Ovary (tissue), 9 donors: ENCODE results near the gene COBL. TPM values are rescaled to one million over a fixed set of nuclear protein-coding genes. Genes with fewer than 3 reads are reported as not detected.

Experiments
- DNase-seq, 5 donors: peaks; one replicate each; pipeline ENCODE4 v3.0.0-alpha.2; 2019 to 2020
- H3K27ac ChIP-seq, 2 donors: fragments of 200-600 bp; one replicate each; pipeline versions ENCODE4 v1.5.1 to v1.8.0; 2019 to 2022
- H3K27me3 ChIP-seq: fragments of 200-600 bp; one replicate; pipeline ENCODE4 v1.8.0; 2022
- H3K36me3 ChIP-seq: fragments of 200-600 bp; sonication (generic); one replicate; pipeline ENCODE4 v1.5.1; 2019
- H3K4me1 ChIP-seq: one replicate; pipeline ENCODE4 v1.8.1; 2013; ENCODE audit warnings: mild to moderate bottlenecking, moderate library complexity; ENCODE audit not compliant: insufficient read depth
- H3K4me3 ChIP-seq: fragments of 200-600 bp; sonication (generic); one replicate; pipeline ENCODE4 v1.5.1; 2017
- H3K9me3 ChIP-seq, 2 donors: fragments of 200-600 bp in 1 of 2; sonication (generic) in 1 of 2; one replicate each; pipeline versions ENCODE4 v1.5.1 to v1.8.1; 2013 to 2019; ENCODE audit warnings: mild to moderate bottlenecking in 1 of 2, moderate library complexity in 1 of 2
- EP300 ChIP-seq: sonication (generic); formaldehyde crosslinking; IDR thresholded peaks from one replicate; pipeline ENCODE4 v1.6.1; 2017; ENCODE audit warnings: antibody characterized with exemption
- POLR2A ChIP-seq: fragments of 450-650 bp; IDR thresholded peaks from one replicate; pipeline ENCODE4 v1.6.1; 2017; ENCODE audit warnings: antibody characterized with exemption, mild to moderate bottlenecking, moderate library complexity
- WGBS, 3 donors: extraction: QIAGEN DNeasy Blood & Tissue Kit in 1 of 3; methylation state at CpG; one replicate each; pipeline versions ENCODE4 v1.1.5 to v1.1.7; 2013 to 2017; 5-methylcytosine and 5-hydroxymethylcytosine counted together
- intact Hi-C, 4 donors: fragments of 100-400 bp; cut with DNase I; formaldehyde crosslinking; loops; one replicate each; pipeline versions ENCODE4 v1.11.0 to v1.15.1; 2022 to 2023
- polyA plus RNA-seq, 2 donors: library from polyadenylated mRNA; stranded (reverse); fragments of 200-250 nt in 1 of 2; fragments of 350-450 nt in 1 of 2; fragmentation: Illumina TruSeq in 1 of 2; extraction: RNeasy Lipid Tissue Mini Kit (QIAGEN cat#74804) in 1 of 2; gene quantifications; one replicate each; pipeline ENCODE4 v1.2.3, GENCODE V29; 2013 to 2014
- total RNA-seq, 7 donors: library from RNA; depleted of rRNA in 2 of 7; stranded (reverse); fragments of >200 nt in 2 of 7; fragmentation: NEBNext Ultra II Directional in 3 of 7; extraction: Animal tissue kit (Norgen Biotek cat#: 25700) in 3 of 7; gene quantifications; one replicate each; pipeline versions ENCODE4 v1.1.0 to v1.2.4, GENCODE V29; 2016 to 2023
- TF ChIP-seq, protein P1 (sequence below), 3 donors: fragments of 450-650 bp in 2 of 3; fragments of 200-600 bp in 1 of 3; IDR thresholded peaks; one replicate each; pipeline versions ENCODE4 v1.5.1 to v1.8.0; 2016 to 2022; ENCODE audit warnings: antibody characterized with exemption in 3 of 3, mild to moderate bottlenecking in 1 of 3
- donor health status: DM: no; HTN: no; CAD: no; lungs with moderate emphysema.
- donor health status: DM: no; HTN: no; CAD: no.
- donor health status: Bipolar disorder and iron deficiency.
- donor health status: DM: yes; HTN: yes; CAD: no.
- donor health status: DM: no; HTN: no; CAD: no.
- donor health status: DM: yes; HTN: yes; CAD: no.

The COBL gene
- total and polyA plus RNA-seq, 9 donors: 0.87 to 33.4 (median 3.9) TPM

GRCh38 chr7:51127618-51127904, 189.0 kb downstream of the COBL start:
- no peaks in the 10 kb centered on the region for H3K36me3 ChIP-seq
- intact Hi-C loops: no loop called here
- H3K4me1 ChIP-seq: no peaks in the 10 kb centered on the region
- H3K4me3 ChIP-seq: no peak overlapping the region
- DNase-seq: no peak
- no peaks in the 10 kb centered on the region for H3K9me3 ChIP-seq
- no peak overlapping the region for H3K27ac ChIP-seq
- H3K27me3 ChIP-seq: no peaks in the 10 kb centered on the region
- WGBS, 3 donors: 60 to 72% (median 68%) methylated on average over 3 of the region's 3 CpGs
- TF ChIP-seq, protein P1, sequence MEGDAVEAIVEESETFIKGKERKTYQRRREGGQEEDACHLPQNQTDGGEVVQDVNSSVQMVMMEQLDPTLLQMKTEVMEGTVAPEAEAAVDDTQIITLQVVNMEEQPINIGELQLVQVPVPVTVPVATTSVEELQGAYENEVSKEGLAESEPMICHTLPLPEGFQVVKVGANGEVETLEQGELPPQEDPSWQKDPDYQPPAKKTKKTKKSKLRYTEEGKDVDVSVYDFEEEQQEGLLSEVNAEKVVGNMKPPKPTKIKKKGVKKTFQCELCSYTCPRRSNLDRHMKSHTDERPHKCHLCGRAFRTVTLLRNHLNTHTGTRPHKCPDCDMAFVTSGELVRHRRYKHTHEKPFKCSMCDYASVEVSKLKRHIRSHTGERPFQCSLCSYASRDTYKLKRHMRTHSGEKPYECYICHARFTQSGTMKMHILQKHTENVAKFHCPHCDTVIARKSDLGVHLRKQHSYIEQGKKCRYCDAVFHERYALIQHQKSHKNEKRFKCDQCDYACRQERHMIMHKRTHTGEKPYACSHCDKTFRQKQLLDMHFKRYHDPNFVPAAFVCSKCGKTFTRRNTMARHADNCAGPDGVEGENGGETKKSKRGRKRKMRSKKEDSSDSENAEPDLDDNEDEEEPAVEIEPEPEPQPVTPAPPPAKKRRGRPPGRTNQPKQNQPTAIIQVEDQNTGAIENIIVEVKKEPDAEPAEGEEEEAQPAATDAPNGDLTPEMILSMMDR (IDR thresholded peaks at IDR 0.05): no peak
- TF ChIP-seq POLR2A (no peak), EP300 (no peak)

DNA sequence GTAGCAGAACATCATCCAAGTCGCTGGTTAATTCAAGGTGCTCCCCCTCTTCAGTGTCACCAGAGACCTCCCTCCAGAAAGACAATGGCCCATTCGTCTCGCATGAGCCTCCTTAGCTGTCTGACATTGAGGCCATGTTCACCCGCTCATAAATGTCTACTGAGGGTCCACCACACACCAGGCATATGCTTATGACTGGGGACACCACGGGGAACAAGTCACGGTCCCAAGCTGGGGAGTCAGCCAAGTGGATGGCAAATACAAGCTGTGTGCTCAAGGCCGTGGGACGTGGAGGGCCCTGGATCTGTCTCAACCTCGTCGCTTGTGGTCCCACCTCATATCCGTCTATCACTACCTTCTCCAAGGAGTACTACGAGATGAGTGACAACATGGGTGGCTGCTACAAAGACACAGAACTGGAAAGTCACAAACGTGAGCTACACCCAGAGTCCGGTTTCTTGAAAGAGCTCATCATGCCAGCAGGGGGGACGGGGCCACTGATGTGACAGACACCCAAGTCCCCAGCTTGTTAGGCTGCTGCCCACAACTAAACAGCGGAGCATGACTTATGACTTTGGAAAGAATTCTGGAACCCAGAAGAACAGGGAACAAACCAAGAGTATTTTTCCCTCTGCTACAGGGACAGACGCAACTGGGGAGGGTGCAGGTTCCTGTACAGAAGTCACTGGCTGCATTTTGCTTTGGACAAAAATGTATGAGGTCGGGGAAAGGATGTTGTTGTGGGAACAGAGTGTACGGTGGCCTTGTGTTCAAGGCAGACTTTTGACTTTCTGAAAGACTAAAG, 189.6 kb downstream of the COBL start:
- Histone ChIP-seq H3K27ac (no peak overlapping the region), H3K27me3 (no peaks in the 10 kb centered on the region), H3K4me3 (no peak overlapping the region), H3K36me3 (no peaks in the 10 kb centered on the region), H3K9me3 (no peaks in the 10 kb centered on the region), H3K4me1 (no peaks in the 10 kb centered on the region)
- TF ChIP-seq, protein P1 (IDR thresholded peaks at IDR 0.05): no peak
- TF ChIP-seq EP300 (no peak), POLR2A (no peak)
- 92 to 93% (median 93%) methylated on average over 19 of the region's 19 CpGs for WGBS, 3 donors
- intact Hi-C loops: no loop called here
- DNase-seq: no peak

DNA sequence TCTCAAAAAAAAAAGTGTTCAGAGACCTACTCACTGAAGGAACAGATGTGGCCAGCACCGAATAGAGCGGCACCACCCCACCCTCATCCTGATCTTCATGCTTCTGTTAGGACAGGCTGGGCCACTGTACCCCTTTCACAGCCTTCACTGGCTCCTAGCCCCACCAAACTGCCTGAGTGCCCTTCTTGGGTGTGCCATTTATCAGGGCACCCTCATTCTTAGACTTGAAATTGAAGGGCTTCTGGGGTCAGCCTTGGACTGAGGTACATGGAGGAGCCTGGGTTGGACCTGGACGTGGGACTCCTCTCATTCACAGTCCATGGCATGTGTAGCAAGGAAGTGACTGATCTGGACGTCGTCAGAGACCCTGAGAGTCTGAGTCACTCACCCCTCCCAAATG, 190.3 kb downstream of the COBL start:
- intact Hi-C loops: no loop called here
- Histone ChIP-seq H3K4me1 (no peaks in the 10 kb centered on the region), H3K36me3 (no peaks in the 10 kb centered on the region), H3K4me3 (no peak overlapping the region), H3K9me3 (no peaks in the 10 kb centered on the region), H3K27me3 (no peaks in the 10 kb centered on the region), H3K27ac (no peak overlapping the region)
- DNase-seq: no peak
- TF ChIP-seq POLR2A (no peak), EP300 (no peak)
- TF ChIP-seq, protein P1 (IDR thresholded peaks at IDR 0.05): no peak
- WGBS, 3 donors: 84 to 86% (median 85%) methylated on average over 5 of the region's 5 CpGs

GRCh38 chr7:51124321-51124720, 192.3 kb downstream of the COBL start:
- intact Hi-C loops: no loop called here
- no peaks in the 10 kb centered on the region for H3K27me3 ChIP-seq
- no peak for TF ChIP-seq POLR2A
- no peak for TF ChIP-seq EP300
- TF ChIP-seq, protein P1 (IDR thresholded peaks at IDR 0.05): no peak
- no peaks in the 10 kb centered on the region for H3K9me3 ChIP-seq
- H3K36me3 ChIP-seq: no peaks in the 10 kb centered on the region
- no peak overlapping the region for H3K27ac ChIP-seq
- no peaks in the 10 kb centered on the region for H3K4me1 ChIP-seq
- WGBS, 3 donors: 73 to 86% (median 81%) methylated on average over 4 of the region's 4 CpGs
- H3K4me3 ChIP-seq: no peak overlapping the region
- no peak for DNase-seq
